ENCODE results near the gene TMEM203. TPM values are rescaled to one million over a fixed set of nuclear protein-coding genes. Genes with fewer than 3 reads are reported as not detected.

TMEM203 gene
- total RNA-seq, 1 donor from 2014 or later: 26.6 TPM

GRCh38 chr9:137233143-137233980 is 27.9 kb upstream of the TMEM203 start:
- DNase-seq: no peak
- H3K9me3 ChIP-seq: no peaks in the 10 kb centered on the region
- H3K27me3 ChIP-seq (ENCODE audit: low read depth): peaks cover 60% of the 10 kb centered on the region

GRCh38 chr9:137232510-137232909 is 27.1 kb upstream of the TMEM203 start:
- DNase-seq: no peak
- intact Hi-C loops (cut with DNase I): no loop called here
- peaks cover 60% of the 10 kb centered on the region for H3K27me3 ChIP-seq (ENCODE audit: low read depth)
- H3K27ac ChIP-seq: no peak overlapping the region
- ATAC-seq: no peak
- no peaks in the 10 kb centered on the region for H3K36me3 ChIP-seq
- no peaks in the 10 kb centered on the region for H3K9me3 ChIP-seq
- H3K4me3 ChIP-seq: no peak overlapping the region
- peaks cover 12% of the 10 kb centered on the region for H3K4me1 ChIP-seq
- TF ChIP-seq CTCF (IDR thresholded peaks at IDR 0.05): no peak

More at GRCh38 chr9:137233143-137233980, 27.9 kb upstream of the TMEM203 start:
- ATAC-seq: no peak
- Histone ChIP-seq H3K36me3 (no peaks in the 10 kb centered on the region), H3K4me1 (peaks cover 18% of the 10 kb centered on the region), H3K27ac (no peak overlapping the region), H3K4me3 (no peak overlapping the region)
- intact Hi-C loops (cut with DNase I): no loop called here
- TF ChIP-seq CTCF (IDR thresholded peaks at IDR 0.05): no peak

DNA sequence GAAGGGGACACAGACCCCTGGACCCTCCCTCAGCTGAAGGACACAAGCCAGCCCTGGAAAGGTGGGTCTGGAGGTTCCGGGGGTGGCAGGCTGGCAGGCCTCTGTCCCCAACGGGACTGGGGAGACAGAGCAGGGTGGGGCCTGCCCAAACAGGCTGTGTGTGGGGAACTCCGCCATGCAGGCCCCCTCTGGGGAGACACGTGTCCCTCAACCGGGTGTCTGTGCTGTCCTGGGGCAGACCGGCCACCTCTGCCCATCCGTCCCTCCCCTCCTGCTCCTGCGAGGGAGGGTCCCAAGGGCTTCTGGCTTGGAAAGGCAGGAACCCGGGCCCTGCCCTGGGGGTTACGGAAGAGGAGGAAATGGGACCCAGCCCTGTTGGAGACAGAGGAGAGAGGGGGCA is 26.7 kb upstream of the TMEM203 start:
- H3K4me1 ChIP-seq: peaks cover 15% of the 10 kb centered on the region
- no peak overlapping the region for H3K27ac ChIP-seq
- TF ChIP-seq CTCF (IDR thresholded peaks at IDR 0.05): no peak
- DNase-seq (no peak), ATAC-seq (no peak)
- H3K9me3 ChIP-seq: no peaks in the 10 kb centered on the region
- intact Hi-C loops (cut with DNase I): no loop called here
- H3K4me3 ChIP-seq: no peak overlapping the region
- H3K27me3 ChIP-seq (ENCODE audit: low read depth): peaks cover 60% of the 10 kb centered on the region
- no peaks in the 10 kb centered on the region for H3K36me3 ChIP-seq

GRCh38 chr9:137231372-137232039 is 26.1 kb upstream of the TMEM203 start:
- intact Hi-C loops (cut with DNase I): no loop called here
- no peak for TF ChIP-seq CTCF (IDR thresholded peaks at IDR 0.05)
- H3K27me3 ChIP-seq (ENCODE audit: low read depth): peaks cover 60% of the 10 kb centered on the region
- no peak overlapping the region for H3K27ac ChIP-seq
- peaks cover 16% of the 10 kb centered on the region for H3K4me1 ChIP-seq
- DNase-seq: no peak
- H3K9me3 ChIP-seq: no peaks in the 10 kb centered on the region
- ATAC-seq: no peak
- H3K4me3 ChIP-seq: no peak overlapping the region
- H3K36me3 ChIP-seq: no peaks in the 10 kb centered on the region

- Histone ChIP-seq H3K27me3 (ENCODE audit: low read depth) (peaks cover 60% of the 10 kb centered on the region), H3K9me3 (no peaks in the 10 kb centered on the region), H3K4me1 (peaks cover 13% of the 10 kb centered on the region), H3K27ac (no peak within 1 kb of the TSS), H3K4me3 (no peak within 1 kb of the TSS), H3K36me3 (no peaks in the 10 kb centered on the region)
- intact Hi-C loops (cut with DNase I): no loop called here
- no peak for DNase-seq
- no peak for TF ChIP-seq CTCF (IDR thresholded peaks at IDR 0.05)
- no peak for ATAC-seq
Observed at GRCh38 chr9:137230705-137231371, 25.4 kb upstream of the TMEM203 start, which contains the start of gene SLC34A3. Gene SLC34A3, plus strand, starts transcription at chr9:137230901. Its CDS starts 802 bp downstream, at chr9:137231703.

Measured in lower lobe of right lung (tissue), 2 donors.